ENCODE data around the gene KIF1A. TPM values are rescaled to one million over a fixed set of nuclear protein-coding genes. Genes with fewer than 3 reads are reported as not detected.

The KIF1A gene
- polyA plus RNA-seq, 1 donor (not counting 4 experiments of a cell fraction or from before 2014, with no cell fraction given) = not detected

- no peak for TF ChIP-seq EZH2 (IDR thresholded peaks at IDR 0.05; ENCODE audit: low read length)
- no peak for TF ChIP-seq CTCF (optimal IDR thresholded peaks at IDR 0.05 in 1 of 3, IDR thresholded peaks at IDR 0.05 in 1 of 3, conservative IDR thresholded peaks at IDR 0.05 in 1 of 3; ENCODE audit: extremely low read depth in 1 of 3, insufficient read depth in 2 of 3, low read length in 3 of 3)
- Histone ChIP-seq H3K4me3 (ENCODE audit: control insufficient read depth in 2 of 3, extremely low read depth in 1 of 3, insufficient read depth in 2 of 3, low read depth in 1 of 3, low read length in 3 of 3) (no peak overlapping the region), H3K79me2 (ENCODE audit: control insufficient read depth, insufficient read depth, low read length) (no peaks in the 10 kb centered on the region), H3K9me1 (ENCODE audit: control insufficient read depth, extremely low read depth, insufficient read depth, low read length) (no peaks in the 10 kb centered on the region), H3K9me3 (ENCODE audit: control insufficient read depth, low read depth, low read length) (no peaks in the 10 kb centered on the region), H3K27ac (ENCODE audit: control insufficient read depth, insufficient read depth, low read length) (no peak overlapping the region), H4K20me1 (ENCODE audit: control insufficient read depth, extremely low read depth, insufficient read depth, low read length) (no peaks in the 10 kb centered on the region), H3K9ac (ENCODE audit: control insufficient read depth, extremely low read depth, insufficient read depth, low read length) (no peak overlapping the region), H2AFZ (ENCODE audit: control insufficient read depth, low read length) (no peak overlapping the region), H3K27me3 (ENCODE audit: control insufficient read depth, extremely low read depth, insufficient read depth, low read length) (no peaks in the 10 kb centered on the region), H3K36me3 (ENCODE audit: control insufficient read depth in 2 of 2, extremely low read depth in 1 of 2, insufficient read depth in 2 of 2, low read length in 2 of 2) (no peaks in the 10 kb centered on the region), H3K4me1 (ENCODE audit: control insufficient read depth, extremely low read depth, insufficient read depth, low read length) (no peaks in the 10 kb centered on the region), H3K4me2 (ENCODE audit: control insufficient read depth, extremely low read depth, insufficient read depth, low read depth, low read length) (no peak overlapping the region)
- dilution Hi-C loops (cut with MboI; ENCODE audit: extremely low pct_ligation_motif_present, low sequenced_read_pairs) = no loop called here
- DNase-seq (ENCODE audit: low read depth, low spot score) (no peak), FAIRE-seq (no peak)
These were observed 52.7 kb downstream of the KIF1A start for GRCh38 chr2:240767341-240767740.

- Histone ChIP-seq H3K9me1 (ENCODE audit: control insufficient read depth, extremely low read depth, insufficient read depth, low read length) (no peaks in the 10 kb centered on the region), H3K9me3 (ENCODE audit: control insufficient read depth, low read depth, low read length) (no peaks in the 10 kb centered on the region), H3K79me2 (ENCODE audit: control insufficient read depth, insufficient read depth, low read length) (no peaks in the 10 kb centered on the region), H3K27ac (ENCODE audit: control insufficient read depth, insufficient read depth, low read length) (no peak overlapping the region), H3K9ac (ENCODE audit: control insufficient read depth, extremely low read depth, insufficient read depth, low read length) (no peak overlapping the region), H3K36me3 (ENCODE audit: control insufficient read depth in 2 of 2, extremely low read depth in 1 of 2, insufficient read depth in 2 of 2, low read length in 2 of 2) (no peaks in the 10 kb centered on the region), H3K4me1 (ENCODE audit: control insufficient read depth, extremely low read depth, insufficient read depth, low read length) (no peaks in the 10 kb centered on the region), H4K20me1 (ENCODE audit: control insufficient read depth, extremely low read depth, insufficient read depth, low read length) (no peaks in the 10 kb centered on the region), H3K4me2 (ENCODE audit: control insufficient read depth, extremely low read depth, insufficient read depth, low read depth, low read length) (no peak overlapping the region), H3K4me3 (ENCODE audit: control insufficient read depth in 2 of 3, extremely low read depth in 1 of 3, insufficient read depth in 2 of 3, low read depth in 1 of 3, low read length in 3 of 3) (no peak overlapping the region), H2AFZ (ENCODE audit: control insufficient read depth, low read length) (no peak overlapping the region), H3K27me3 (ENCODE audit: control insufficient read depth, extremely low read depth, insufficient read depth, low read length) (no peaks in the 10 kb centered on the region)
- dilution Hi-C loops (cut with MboI; ENCODE audit: extremely low pct_ligation_motif_present, low sequenced_read_pairs) = no loop called here
- DNase-seq (ENCODE audit: low read depth, low spot score) (no peak), FAIRE-seq (no peak)
- TF ChIP-seq EZH2 (IDR thresholded peaks at IDR 0.05; ENCODE audit: low read length) = no peak
These were observed 53.9 kb downstream of the KIF1A start for GRCh38 chr2:240766072-240766471.

- no peaks in the 10 kb centered on the region for H3K79me2 ChIP-seq (ENCODE audit: control insufficient read depth, insufficient read depth, low read length)
- dilution Hi-C loops (cut with MboI; ENCODE audit: extremely low pct_ligation_motif_present, low sequenced_read_pairs) = no loop called here
- no peak overlapping the region for H3K27ac ChIP-seq (ENCODE audit: control insufficient read depth, insufficient read depth, low read length)
- TF ChIP-seq EZH2 (IDR thresholded peaks at IDR 0.05; ENCODE audit: low read length) = no peak
- no peak for TF ChIP-seq CTCF (optimal IDR thresholded peaks at IDR 0.05 in 1 of 3, IDR thresholded peaks at IDR 0.05 in 1 of 3, conservative IDR thresholded peaks at IDR 0.05 in 1 of 3; ENCODE audit: extremely low read depth in 1 of 3, insufficient read depth in 2 of 3, low read length in 3 of 3)
- H4K20me1 ChIP-seq (ENCODE audit: control insufficient read depth, extremely low read depth, insufficient read depth, low read length) = no peaks in the 10 kb centered on the region
- no peaks in the 10 kb centered on the region for H3K9me3 ChIP-seq (ENCODE audit: control insufficient read depth, low read depth, low read length)
- H2AFZ ChIP-seq (ENCODE audit: control insufficient read depth, low read length) = no peak overlapping the region
- H3K4me1 ChIP-seq (ENCODE audit: control insufficient read depth, extremely low read depth, insufficient read depth, low read length) = no peaks in the 10 kb centered on the region
- H3K27me3 ChIP-seq (ENCODE audit: control insufficient read depth, extremely low read depth, insufficient read depth, low read length) = no peaks in the 10 kb centered on the region
- FAIRE-seq (no peak), DNase-seq (ENCODE audit: low read depth, low spot score) (no peak)
- no peak overlapping the region for H3K9ac ChIP-seq (ENCODE audit: control insufficient read depth, extremely low read depth, insufficient read depth, low read length)
- no peak overlapping the region for H3K4me3 ChIP-seq (ENCODE audit: control insufficient read depth in 2 of 3, extremely low read depth in 1 of 3, insufficient read depth in 2 of 3, low read depth in 1 of 3, low read length in 3 of 3)
- H3K36me3 ChIP-seq (ENCODE audit: control insufficient read depth in 2 of 2, extremely low read depth in 1 of 2, insufficient read depth in 2 of 2, low read length in 2 of 2) = no peaks in the 10 kb centered on the region
- H3K4me2 ChIP-seq (ENCODE audit: control insufficient read depth, extremely low read depth, insufficient read depth, low read depth, low read length) = no peak overlapping the region
- H3K9me1 ChIP-seq (ENCODE audit: control insufficient read depth, extremely low read depth, insufficient read depth, low read length) = no peaks in the 10 kb centered on the region
These were observed 55.0 kb downstream of the KIF1A start for GRCh38 chr2:240765007-240765406.
